ENCODE measurements around the gene WDR83. TPM values are rescaled to one million over a fixed set of nuclear protein-coding genes. Genes with fewer than 3 reads are reported as not detected.
A peak's percentile ranks its signal among the peaks of the same experiment; 100 is the strongest.
"Not testable (repeated sequence)": the region's sequence is repeated elsewhere in the genome, so short reads cannot be mapped to it uniquely, and the experiment has no call there.

Gene WDR83
- total RNA-seq, 1 experiment from 2014 or later: 22.1 TPM

- DNase-seq (ENCODE audit: low spot score): no peak
These were observed 11.1 kb upstream of the WDR83 start for GRCh38 chr19:12655546-12655945.

GRCh38 chr19:12656899-12657571 lies 9.6 kb upstream of the WDR83 start:
- no peak for DNase-seq (ENCODE audit: low spot score)

- DNase-seq (ENCODE audit: low spot score): no peak
These were observed 8.6 kb upstream of the WDR83 start for GRCh38 chr19:12657966-12658365.

GRCh38 chr19:12660980-12661379 lies 5.6 kb upstream of the WDR83 start:
- DNase-seq (ENCODE audit: low spot score): no peak

GRCh38 chr19:12664406-12665280 lies 2.0 kb upstream of the WDR83 start:
- no peak for DNase-seq (ENCODE audit: low spot score)

- DNase-seq (ENCODE audit: low spot score): no peak
These were observed 1.4 kb upstream of the WDR83 start for GRCh38 chr19:12665281-12665573.

GRCh38 chr19:12665671-12666264 lies 839 bp upstream of the WDR83 start:
- no peak for DNase-seq (ENCODE audit: low spot score)

GRCh38 chr19:12667731-12668302 lies 1.2 kb downstream of the WDR83 start:
- no peak for DNase-seq (ENCODE audit: low spot score)

GRCh38 chr19:12668346-12668745 lies 1.7 kb downstream of the WDR83 start:
- DNase-seq (ENCODE audit: low spot score): no peak

GRCh38 chr19:12668932-12669269 lies 2.3 kb downstream of the WDR83 start:
- DNase-seq (ENCODE audit: low spot score): peak; percentile 27

- DNase-seq (ENCODE audit: low spot score): peak; percentile 75
These were observed 2.9 kb downstream of the WDR83 start for GRCh38 chr19:12669270-12670158.

- no peak for DNase-seq (ENCODE audit: low spot score)
These were observed 3.7 kb downstream of the WDR83 start for GRCh38 chr19:12670159-12670928.

GRCh38 chr19:12672744-12673143 lies 6.1 kb downstream of the WDR83 start:
- no peak for DNase-seq (ENCODE audit: low spot score)

- no peak for DNase-seq (ENCODE audit: low spot score)
These were observed 8.8 kb downstream of the WDR83 start for GRCh38 chr19:12675399-12675798.

GRCh38 chr19:12675940-12676339 lies 9.3 kb downstream of the WDR83 start:
- DNase-seq (ENCODE audit: low spot score): no peak

GRCh38 chr19:12676384-12676792 lies 9.8 kb downstream of the WDR83 start:
- peak; percentile 81 for DNase-seq (ENCODE audit: low spot score)

GRCh38 chr19:12676928-12677327 lies 10.3 kb downstream of the WDR83 start:
- DNase-seq (ENCODE audit: low spot score): no peak

GRCh38 chr19:12678039-12678438 lies 11.4 kb downstream of the WDR83 start:
- not testable (repeated sequence) for DNase-seq (ENCODE audit: low spot score)

GRCh38 chr19:12680034-12680433 lies 13.4 kb downstream of the WDR83 start:
- no peak for DNase-seq (ENCODE audit: low spot score)

GRCh38 chr19:12681074-12681987 lies 14.7 kb downstream of the WDR83 start, which contains the start of gene DHPS:
TSS of gene DHPS (minus strand) at chr19:12681880. CDS start at chr19:12681766, 114 bp downstream.
- peak; percentile 86 for DNase-seq (ENCODE audit: low spot score)

Measured in HT-29 (cell line).